Bronchial epithelial cell (primary cell): ENCODE data around the gene CREBBP. TPM values are rescaled to one million over a fixed set of nuclear protein-coding genes. Genes with fewer than 3 reads are reported as not detected.
"Not testable (repeated sequence)": the region's sequence is repeated elsewhere in the genome, so short reads cannot be mapped to it uniquely, and the experiment has no call there.

Experiments used
- DNase-seq: peaks from one replicate; pipeline ENCODE4 v3.0.0-alpha.2; 2010; ENCODE audit warnings: low read depth
- FAIRE-seq: peaks from 2 replicates; lab custom pipeline; 2011; peaks lifted over from hg19 to GRCh38; lab: Jason Lieb, UNC
- H3K27me3 ChIP-seq: 2 replicates; pipeline ENCODE4 v1.5.1; 2011; ENCODE audit warnings: low read length; ENCODE audit not compliant: control insufficient read depth, insufficient read depth
- H3K36me3 ChIP-seq: 2 replicates; pipeline ENCODE4 v1.5.1; 2011; ENCODE audit warnings: low read length; ENCODE audit not compliant: control insufficient read depth, insufficient read depth
- H3K4me3 ChIP-seq: 2 replicates; pipeline ENCODE4 v1.5.1; 2011; ENCODE audit warnings: mild to moderate bottlenecking, low read depth, low read length, control low read depth
- CTCF ChIP-seq: IDR thresholded peaks from 2 replicates; pipeline ENCODE4 v1.5.1; 2011; ENCODE audit warnings: mild to moderate bottlenecking, moderate library complexity, low read length, control low read depth, inconsistent platforms; ENCODE audit not compliant: insufficient read depth, severe bottlenecking
- total RNA-seq: library from RNA; depleted of rRNA; stranded (reverse); fragments of >200 nt; gene quantifications from 2 replicates; pipeline ENCODE4 v1.2.1, GENCODE V29; 2014

CREBBP gene
- total RNA-seq, 1 donor from 2014 or later = 7.4 TPM

- H3K4me3 ChIP-seq = no peak overlapping the region
- H3K27me3 ChIP-seq = peaks cover 5% of the 10 kb centered on the region
- TF ChIP-seq CTCF = no peak
- no peak for DNase-seq
- no peak for FAIRE-seq
- no peaks in the 10 kb centered on the region for H3K36me3 ChIP-seq
Measured at GRCh38 chr16:3907586-3907985, 27.1 kb upstream of the CREBBP start.

GRCh38 chr16:3906363-3906762 is 25.9 kb upstream of the CREBBP start:
- DNase-seq = no peak
- H3K36me3 ChIP-seq = no peaks in the 10 kb centered on the region
- no peak overlapping the region for H3K4me3 ChIP-seq
- no peak for FAIRE-seq
- peaks cover 5% of the 10 kb centered on the region for H3K27me3 ChIP-seq
- no peak for TF ChIP-seq CTCF

- H3K36me3 ChIP-seq = no peaks in the 10 kb centered on the region
- TF ChIP-seq CTCF = no peak
- no peak for DNase-seq
- H3K4me3 ChIP-seq = no peak overlapping the region
- no peak for FAIRE-seq
- H3K27me3 ChIP-seq = peaks cover 5% of the 10 kb centered on the region
Measured at GRCh38 chr16:3904875-3905274, 24.4 kb upstream of the CREBBP start.

- no peak for TF ChIP-seq CTCF
- FAIRE-seq (no peak), DNase-seq (no peak)
- Histone ChIP-seq H3K4me3 (no peak overlapping the region), H3K36me3 (no peaks in the 10 kb centered on the region), H3K27me3 (no peaks in the 10 kb centered on the region)
Measured at GRCh38 chr16:3890091-3890490, 9.6 kb upstream of the CREBBP start.

GRCh38 chr16:3889059-3889458 is 8.5 kb upstream of the CREBBP start:
- H3K36me3 ChIP-seq = no peaks in the 10 kb centered on the region
- no peak for FAIRE-seq
- H3K4me3 ChIP-seq = no peak overlapping the region
- DNase-seq = no peak
- no peak for TF ChIP-seq CTCF
- H3K27me3 ChIP-seq = no peaks in the 10 kb centered on the region

- DNase-seq, H3K4me3 ChIP-seq, FAIRE-seq, H3K27me3 ChIP-seq, H3K36me3 ChIP-seq: not testable (repeated sequence)
Measured at GRCh38 chr16:3885999-3886398, 5.5 kb upstream of the CREBBP start.
